GM12878 (cell line): ENCODE measurements around the gene DES.

ENCODE experiments used
- BHLHE40 ChIP-seq, 2 experiments: fragments of 450-650 bp in 1 of 2; IDR thresholded peaks; 2 replicates each; pipeline ENCODE4 v1.6.1; 2011 to 2017; ENCODE audit warnings: low read depth in 2 of 2, borderline replicate concordance in 1 of 2, improper control_type of control experiment in 1 of 2, low read length in 1 of 2, mild to moderate bottlenecking in 1 of 2
- CEBPB ChIP-seq, 2 experiments: fragments of 150-350 bp in 1 of 2; IDR thresholded peaks; 2 replicates each; pipeline ENCODE4 v1.6.1; 2012 to 2014; ENCODE audit warnings: low read depth in 2 of 2, low read length in 2 of 2, borderline replicate concordance in 1 of 2, inconsistent platforms in 1 of 2
- EZH2 ChIP-seq: IDR thresholded peaks from 2 replicates; pipeline ENCODE4 v1.6.1; 2012; ENCODE audit warnings: low read depth, mild to moderate bottlenecking, control low read depth, inconsistent platforms, low read length, borderline replicate concordance; ENCODE audit not compliant: control insufficient read depth
- POLR2A ChIP-seq: IDR thresholded peaks from 2 replicates; pipeline ENCODE4 v1.6.1; 2011; ENCODE audit warnings: low read depth, mild to moderate bottlenecking, low read length
- POLR2AphosphoS5 ChIP-seq: IDR thresholded peaks from 2 replicates; pipeline ENCODE4 v1.6.1; 2011; ENCODE audit warnings: mild to moderate bottlenecking, low read length, inconsistent platforms
- SP1 ChIP-seq: IDR thresholded peaks from one replicate; pipeline ENCODE4 v1.6.1; 2011; ENCODE audit warnings: low read depth, low read length
- TF ChIP-seq, protein P1 (sequence below), 3 experiments: IDR thresholded peaks in 2 of 3; conservative IDR thresholded peaks in 1 of 3; 2 replicates each; pipeline ENCODE4 v1.5.1; 2011; ENCODE audit warnings: low read depth in 3 of 3, low read length in 3 of 3, mild to moderate bottlenecking in 3 of 3, control low read depth in 2 of 3, moderate library complexity in 2 of 3, inconsistent platforms in 1 of 3, mixed read lengths in 1 of 3; ENCODE audit not compliant: control insufficient read depth in 2 of 3, insufficient read depth in 1 of 3; ENCODE audit errors: extremely low read depth in 1 of 3
- TF ChIP-seq, protein P2 (sequence below): IDR thresholded peaks from 2 replicates; pipeline ENCODE4 v1.6.1; 2012; ENCODE audit warnings: low read depth, low read length, improper control_type of control experiment
- TF ChIP-seq, protein P3 (sequence below): fragments of 450-650 bp; formaldehyde crosslinking; IDR thresholded peaks from 2 replicates; pipeline ENCODE4 v1.5.0; 2022; ENCODE audit warnings: mild to moderate bottlenecking, missing genetic modification characterization

DNA sequence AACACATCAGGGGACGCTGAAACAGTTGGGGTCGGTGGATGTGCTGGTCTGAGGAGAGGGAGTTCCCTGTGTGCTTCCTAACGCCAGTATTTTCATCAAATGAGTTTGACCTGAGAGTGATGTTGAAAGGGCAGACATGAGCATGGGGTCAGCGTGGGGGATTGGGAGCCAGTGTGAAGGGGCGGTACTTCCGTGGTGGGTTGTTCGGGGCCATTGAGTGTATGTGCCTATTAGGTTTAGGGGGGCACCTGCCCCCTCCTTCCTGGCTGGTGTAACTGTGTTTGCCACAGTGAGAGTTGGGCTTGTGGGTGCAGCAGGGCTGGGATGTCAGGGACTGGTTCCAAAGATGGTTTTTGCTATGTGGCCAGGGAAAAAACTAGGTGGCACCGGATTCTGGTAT is 40.8 kb downstream of the DES start:
- TF ChIP-seq, protein P1, sequence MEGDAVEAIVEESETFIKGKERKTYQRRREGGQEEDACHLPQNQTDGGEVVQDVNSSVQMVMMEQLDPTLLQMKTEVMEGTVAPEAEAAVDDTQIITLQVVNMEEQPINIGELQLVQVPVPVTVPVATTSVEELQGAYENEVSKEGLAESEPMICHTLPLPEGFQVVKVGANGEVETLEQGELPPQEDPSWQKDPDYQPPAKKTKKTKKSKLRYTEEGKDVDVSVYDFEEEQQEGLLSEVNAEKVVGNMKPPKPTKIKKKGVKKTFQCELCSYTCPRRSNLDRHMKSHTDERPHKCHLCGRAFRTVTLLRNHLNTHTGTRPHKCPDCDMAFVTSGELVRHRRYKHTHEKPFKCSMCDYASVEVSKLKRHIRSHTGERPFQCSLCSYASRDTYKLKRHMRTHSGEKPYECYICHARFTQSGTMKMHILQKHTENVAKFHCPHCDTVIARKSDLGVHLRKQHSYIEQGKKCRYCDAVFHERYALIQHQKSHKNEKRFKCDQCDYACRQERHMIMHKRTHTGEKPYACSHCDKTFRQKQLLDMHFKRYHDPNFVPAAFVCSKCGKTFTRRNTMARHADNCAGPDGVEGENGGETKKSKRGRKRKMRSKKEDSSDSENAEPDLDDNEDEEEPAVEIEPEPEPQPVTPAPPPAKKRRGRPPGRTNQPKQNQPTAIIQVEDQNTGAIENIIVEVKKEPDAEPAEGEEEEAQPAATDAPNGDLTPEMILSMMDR (IDR thresholded peaks at IDR 0.05 in 2 of 3, conservative IDR thresholded peaks at IDR 0.05 in 1 of 3; ENCODE audit: control insufficient read depth in 2 of 3, extremely low read depth in 1 of 3, insufficient read depth in 1 of 3, low read depth in 3 of 3, low read length in 3 of 3): no peak
- TF ChIP-seq POLR2A: no peak
- TF ChIP-seq EZH2: no peak
- TF ChIP-seq CEBPB (IDR thresholded peaks at IDR 0.05; ENCODE audit: borderline replicate concordance in 1 of 2, low read depth in 2 of 2, low read length in 2 of 2): no peak
- TF ChIP-seq BHLHE40 (IDR thresholded peaks at IDR 0.05; ENCODE audit: borderline replicate concordance in 1 of 2, low read depth in 2 of 2, low read length in 1 of 2): no peak
- TF ChIP-seq, protein P2, sequence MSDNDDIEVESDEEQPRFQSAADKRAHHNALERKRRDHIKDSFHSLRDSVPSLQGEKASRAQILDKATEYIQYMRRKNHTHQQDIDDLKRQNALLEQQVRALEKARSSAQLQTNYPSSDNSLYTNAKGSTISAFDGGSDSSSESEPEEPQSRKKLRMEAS: no peak
- TF ChIP-seq POLR2AphosphoS5: no peak
- TF ChIP-seq SP1: no peak
- TF ChIP-seq, protein P3, sequence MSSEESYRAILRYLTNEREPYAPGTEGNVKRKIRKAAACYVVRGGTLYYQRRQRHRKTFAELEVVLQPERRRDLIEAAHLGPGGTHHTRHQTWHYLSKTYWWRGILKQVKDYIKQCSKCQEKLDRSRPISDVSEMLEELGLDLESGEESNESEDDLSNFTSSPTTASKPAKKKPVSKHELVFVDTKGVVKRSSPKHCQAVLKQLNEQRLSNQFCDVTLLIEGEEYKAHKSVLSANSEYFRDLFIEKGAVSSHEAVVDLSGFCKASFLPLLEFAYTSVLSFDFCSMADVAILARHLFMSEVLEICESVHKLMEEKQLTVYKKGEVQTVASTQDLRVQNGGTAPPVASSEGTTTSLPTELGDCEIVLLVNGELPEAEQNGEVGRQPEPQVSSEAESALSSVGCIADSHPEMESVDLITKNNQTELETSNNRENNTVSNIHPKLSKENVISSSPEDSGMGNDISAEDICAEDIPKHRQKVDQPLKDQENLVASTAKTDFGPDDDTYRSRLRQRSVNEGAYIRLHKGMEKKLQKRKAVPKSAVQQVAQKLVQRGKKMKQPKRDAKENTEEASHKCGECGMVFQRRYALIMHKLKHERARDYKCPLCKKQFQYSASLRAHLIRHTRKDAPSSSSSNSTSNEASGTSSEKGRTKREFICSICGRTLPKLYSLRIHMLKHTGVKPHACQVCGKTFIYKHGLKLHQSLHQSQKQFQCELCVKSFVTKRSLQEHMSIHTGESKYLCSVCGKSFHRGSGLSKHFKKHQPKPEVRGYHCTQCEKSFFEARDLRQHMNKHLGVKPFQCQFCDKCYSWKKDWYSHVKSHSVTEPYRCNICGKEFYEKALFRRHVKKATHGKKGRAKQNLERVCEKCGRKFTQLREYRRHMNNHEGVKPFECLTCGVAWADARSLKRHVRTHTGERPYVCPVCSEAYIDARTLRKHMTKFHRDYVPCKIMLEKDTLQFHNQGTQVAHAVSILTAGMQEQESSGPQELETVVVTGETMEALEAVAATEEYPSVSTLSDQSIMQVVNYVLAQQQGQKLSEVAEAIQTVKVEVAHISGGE (CRISPR knock-in tag): no peak
